Kidney (tissue), 14 donors: ENCODE data around the gene REST. TPM values are rescaled to one million over a fixed set of nuclear protein-coding genes. Genes with fewer than 3 reads are reported as not detected.

ENCODE experiments used
- DNase-seq, 5 donors: peaks; one replicate each; pipeline ENCODE4 v3.0.0-alpha.2; 2013 to 2020
- FAIRE-seq: peaks from 2 replicates; lab custom pipeline; 2012; peaks lifted over from hg19 to GRCh38; lab: Jason Lieb, UNC
- H3K27ac ChIP-seq, 2 donors: one replicate each; pipeline ENCODE4 v1.7.0; 2013; ENCODE audit warnings: low read depth in 2 of 2, low read length in 2 of 2, inconsistent platforms in 1 of 2
- H3K27me3 ChIP-seq: one replicate; pipeline ENCODE4 v1.7.1; 2013; ENCODE audit warnings: low read length, inconsistent platforms; ENCODE audit not compliant: control insufficient read depth, insufficient read depth
- H3K36me3 ChIP-seq, 3 donors: one replicate each; pipeline versions ENCODE4 v1.7.0 to v1.7.1; 2013; ENCODE audit warnings: low read length in 3 of 3, control low read depth in 1 of 3, inconsistent platforms in 1 of 3; ENCODE audit not compliant: insufficient read depth in 3 of 3, control insufficient read depth in 2 of 3
- H3K4me1 ChIP-seq, 3 donors: one replicate each; pipeline versions ENCODE4 v1.7.0 to v1.7.1; 2013; ENCODE audit warnings: low read length in 3 of 3, inconsistent platforms in 1 of 3, low read depth in 1 of 3; ENCODE audit not compliant: control insufficient read depth in 2 of 3, insufficient read depth in 2 of 3
- H3K4me3 ChIP-seq, 3 donors: one replicate each; pipeline versions ENCODE4 v1.7.0 to v1.8.1; 2013; ENCODE audit warnings: low read length in 3 of 3, control low read depth in 1 of 3, inconsistent platforms in 1 of 3
- H3K9ac ChIP-seq, 3 donors: one replicate each; pipeline versions ENCODE4 v1.7.0 to v1.7.1; 2013; ENCODE audit warnings: low read length in 3 of 3, control low read depth in 1 of 3, inconsistent platforms in 1 of 3
- H3K9me3 ChIP-seq, 3 donors: one replicate each; pipeline versions ENCODE4 v1.7.0 to v1.7.1; 2013; ENCODE audit warnings: low read length in 3 of 3, control low read depth in 1 of 3, inconsistent platforms in 1 of 3; ENCODE audit not compliant: control insufficient read depth in 2 of 3, insufficient read depth in 1 of 3
- CTCF ChIP-seq: IDR thresholded peaks from 3 replicates; pipeline ENCODE4 v1.5.1; 2012; ENCODE audit warnings: mild to moderate bottlenecking, moderate library complexity, borderline replicate concordance; ENCODE audit not compliant: insufficient read depth; ENCODE audit errors: extremely low read depth
- intact Hi-C: fragments of 100-400 bp; cut with DNase I; formaldehyde crosslinking; loops from one replicate; pipeline ENCODE4 v1.11.1; 2022
- polyA plus RNA-seq: library from polyadenylated mRNA; stranded (reverse); fragments of 350-450 nt; fragmentation: Illumina TruSeq; extraction: RNeasy Lipid Tissue Mini Kit (QIAGEN cat#74804); gene quantifications from one replicate; pipeline ENCODE4 v1.2.3, GENCODE V29; 2014; ENCODE audit warnings: low read depth, low replicate concordance; ENCODE audit not compliant: insufficient read depth
- total RNA-seq: library from RNA; stranded (reverse); fragmentation: NEBNext Ultra II Directional; extraction: Animal tissue kit (Norgen Biotek cat#: 25700); gene quantifications from one replicate; pipeline ENCODE4 v1.2.1, GENCODE V29; 2021
- donor health status: control.
- donor health status: control.
- donor health status: control.
- donor health status: control.
- donor health status: control.
- donor health status: DM: yes; HTN: yes; CAD: no.
- donor health status: Normal renal cell carcinoma (clear cell type).

REST gene
- total and polyA plus RNA-seq, 2 donors from 2014 or later = 5.9 to 54.7 TPM

DNA sequence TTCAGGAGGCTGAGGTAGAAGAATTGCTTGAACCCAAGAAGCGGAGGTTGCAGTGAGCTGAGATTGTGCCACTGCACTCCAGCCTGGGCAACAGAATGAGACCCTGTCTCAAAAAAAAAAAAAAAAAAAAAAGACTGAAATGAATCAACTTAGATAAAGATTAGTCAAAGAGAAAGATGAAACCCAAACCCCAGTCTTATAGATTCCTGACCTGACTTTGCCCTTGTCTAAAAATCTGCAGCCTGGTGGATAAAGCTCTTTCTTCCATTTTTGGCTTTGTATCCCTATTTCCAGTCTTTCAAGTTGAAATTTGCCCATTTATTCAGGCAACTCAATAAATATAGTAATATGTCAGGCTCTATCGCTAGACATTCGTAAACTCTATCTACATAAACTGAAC, 46.9 kb upstream of the REST start:
- TF ChIP-seq CTCF = no peak
- Histone ChIP-seq H3K9me3 (no peaks in the 10 kb centered on the region), H3K9ac (no peak overlapping the region), H3K4me3 (no peak overlapping the region), H3K36me3 (no peaks in the 10 kb centered on the region), H3K4me1 (no peaks in the 10 kb centered on the region), H3K27me3 (no peaks in the 10 kb centered on the region), H3K27ac (no peak overlapping the region)
- intact Hi-C loops = no loop called here
- FAIRE-seq (no peak), DNase-seq (no peak)

DNA sequence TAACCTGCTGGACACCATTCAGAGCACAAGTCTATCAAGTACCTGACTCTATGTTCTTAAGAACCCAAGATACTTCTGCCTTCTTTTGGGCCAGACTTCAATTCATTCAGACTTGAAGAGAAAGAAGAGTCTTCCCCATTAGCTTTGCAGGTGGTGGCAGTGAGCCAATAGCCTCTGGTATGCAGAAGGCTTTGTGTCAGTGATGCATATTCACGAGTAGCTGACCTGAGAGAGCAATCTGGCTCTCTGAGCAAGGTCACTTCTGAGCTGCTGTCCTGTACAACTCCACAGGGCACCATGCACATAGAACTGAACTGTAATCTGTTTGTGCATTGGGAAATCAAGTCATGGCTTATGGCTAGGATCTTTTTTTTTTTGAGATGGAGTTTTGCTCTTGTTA, 46.3 kb upstream of the REST start:
- Histone ChIP-seq H3K36me3 (no peaks in the 10 kb centered on the region), H3K4me1 (no peaks in the 10 kb centered on the region), H3K9me3 (no peaks in the 10 kb centered on the region), H3K9ac (no peak overlapping the region), H3K27ac (no peak overlapping the region), H3K27me3 (no peaks in the 10 kb centered on the region), H3K4me3 (no peak overlapping the region)
- TF ChIP-seq CTCF = no peak
- FAIRE-seq (no peak), DNase-seq (peak in 1 of 5 donors; percentile 39)
- intact Hi-C loops = no loop called here

GRCh38 chr4:56863441-56864139, 44.1 kb upstream of the REST start:
- Histone ChIP-seq H3K4me1 (no peaks in the 10 kb centered on the region), H3K9ac (no peak overlapping the region), H3K4me3 (no peak overlapping the region), H3K36me3 (no peaks in the 10 kb centered on the region), H3K27ac (no peak overlapping the region), H3K27me3 (no peaks in the 10 kb centered on the region), H3K9me3 (no peaks in the 10 kb centered on the region)
- FAIRE-seq (no peak), DNase-seq (no peak)
- intact Hi-C loops = no loop called here
- no peak for TF ChIP-seq CTCF
